ENCODE measurements around the gene ZNF496.

DNA sequence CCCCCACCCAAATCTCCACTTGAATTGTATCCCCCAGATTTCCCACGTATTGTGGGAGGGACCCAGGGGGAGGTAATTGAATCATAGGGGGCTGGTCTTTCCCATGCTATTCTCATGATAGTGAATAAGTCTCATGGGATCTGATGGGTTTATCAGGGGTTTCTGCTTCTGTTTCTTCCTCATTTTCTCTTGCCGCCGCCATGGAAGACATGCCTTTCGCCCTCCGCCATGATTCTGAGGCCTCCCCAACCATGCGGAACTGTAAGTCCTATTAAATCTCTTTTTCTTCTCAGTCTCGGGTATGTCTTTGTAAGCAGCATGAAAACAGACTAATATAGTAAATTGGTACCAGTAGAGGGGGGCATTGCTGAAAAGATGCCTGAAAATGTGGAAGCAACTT is 33.4 kb upstream of the ZNF496 start:
- TF ChIP-seq, protein P1, sequence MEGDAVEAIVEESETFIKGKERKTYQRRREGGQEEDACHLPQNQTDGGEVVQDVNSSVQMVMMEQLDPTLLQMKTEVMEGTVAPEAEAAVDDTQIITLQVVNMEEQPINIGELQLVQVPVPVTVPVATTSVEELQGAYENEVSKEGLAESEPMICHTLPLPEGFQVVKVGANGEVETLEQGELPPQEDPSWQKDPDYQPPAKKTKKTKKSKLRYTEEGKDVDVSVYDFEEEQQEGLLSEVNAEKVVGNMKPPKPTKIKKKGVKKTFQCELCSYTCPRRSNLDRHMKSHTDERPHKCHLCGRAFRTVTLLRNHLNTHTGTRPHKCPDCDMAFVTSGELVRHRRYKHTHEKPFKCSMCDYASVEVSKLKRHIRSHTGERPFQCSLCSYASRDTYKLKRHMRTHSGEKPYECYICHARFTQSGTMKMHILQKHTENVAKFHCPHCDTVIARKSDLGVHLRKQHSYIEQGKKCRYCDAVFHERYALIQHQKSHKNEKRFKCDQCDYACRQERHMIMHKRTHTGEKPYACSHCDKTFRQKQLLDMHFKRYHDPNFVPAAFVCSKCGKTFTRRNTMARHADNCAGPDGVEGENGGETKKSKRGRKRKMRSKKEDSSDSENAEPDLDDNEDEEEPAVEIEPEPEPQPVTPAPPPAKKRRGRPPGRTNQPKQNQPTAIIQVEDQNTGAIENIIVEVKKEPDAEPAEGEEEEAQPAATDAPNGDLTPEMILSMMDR (conservative IDR thresholded peaks at IDR 0.05; ENCODE audit: low read length): no peak
- TF ChIP-seq EZH2phosphoT487 (IDR thresholded peaks at IDR 0.05; ENCODE audit: borderline replicate concordance, low read depth, low read length): no peak
